Measurements from ENCODE around the gene MACF1.

The MACF1 gene

DNA sequence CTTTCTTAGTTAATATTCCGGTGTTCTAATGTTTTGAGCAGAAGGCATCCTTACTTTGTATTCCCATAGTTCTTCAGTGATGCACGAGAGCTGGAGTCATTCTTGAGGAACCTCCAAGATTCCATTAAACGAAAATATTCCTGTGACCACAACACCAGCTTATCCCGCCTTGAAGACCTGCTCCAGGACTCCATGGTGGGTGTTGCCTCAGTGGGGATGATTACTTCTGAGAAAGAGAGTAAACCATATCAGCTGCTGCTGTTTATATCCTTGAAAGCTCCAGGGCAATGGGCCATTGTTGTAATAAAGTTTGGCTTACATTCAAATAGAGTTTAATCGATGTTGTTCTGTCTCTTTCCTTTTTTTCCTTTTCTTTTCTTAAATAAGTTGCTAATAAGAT lies 93.1 kb downstream of the MACF1 start:
- no peak for DNase-seq (ENCODE audit: low read depth)

DNA sequence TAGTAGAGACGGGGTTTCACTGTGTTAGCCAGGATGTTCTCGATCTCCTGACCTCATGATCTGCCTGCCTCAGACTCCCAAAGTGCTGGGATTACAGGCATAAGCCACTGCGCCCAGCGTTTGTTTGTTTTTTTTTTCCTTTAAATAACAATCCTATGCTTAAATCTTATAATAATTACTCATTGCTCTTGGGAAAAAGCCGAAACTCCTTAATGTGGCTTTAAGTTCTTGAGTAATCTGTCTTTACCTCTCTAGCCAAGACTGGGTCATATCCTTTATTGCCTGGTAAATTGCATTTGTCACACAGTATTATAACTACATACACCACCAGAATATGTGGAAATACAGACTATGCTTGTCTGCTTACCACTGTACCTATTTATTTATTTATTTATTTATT lies 97.1 kb downstream of the MACF1 start:
- no peak for DNase-seq (ENCODE audit: low read depth)

DNA sequence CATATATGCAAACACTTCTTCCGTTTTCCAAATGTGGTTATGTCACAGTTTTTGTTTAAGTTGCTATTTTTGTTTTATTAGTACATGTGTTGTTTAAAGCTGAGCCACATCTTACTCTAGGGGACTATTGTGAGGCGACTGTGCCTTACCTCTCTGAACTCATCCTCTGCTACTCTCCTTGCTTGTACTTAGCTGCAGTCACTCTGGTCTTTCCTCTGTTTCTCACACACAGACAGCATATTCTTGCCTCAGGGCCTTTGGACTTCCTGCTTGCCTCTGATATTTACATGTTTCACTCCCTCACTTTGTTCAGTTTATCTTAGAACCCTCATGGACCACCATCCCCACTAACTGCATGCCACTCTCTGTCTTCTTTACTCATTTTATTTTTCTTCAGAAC lies 101.1 kb downstream of the MACF1 start:
- no peak for DNase-seq (ENCODE audit: low read depth)

DNA sequence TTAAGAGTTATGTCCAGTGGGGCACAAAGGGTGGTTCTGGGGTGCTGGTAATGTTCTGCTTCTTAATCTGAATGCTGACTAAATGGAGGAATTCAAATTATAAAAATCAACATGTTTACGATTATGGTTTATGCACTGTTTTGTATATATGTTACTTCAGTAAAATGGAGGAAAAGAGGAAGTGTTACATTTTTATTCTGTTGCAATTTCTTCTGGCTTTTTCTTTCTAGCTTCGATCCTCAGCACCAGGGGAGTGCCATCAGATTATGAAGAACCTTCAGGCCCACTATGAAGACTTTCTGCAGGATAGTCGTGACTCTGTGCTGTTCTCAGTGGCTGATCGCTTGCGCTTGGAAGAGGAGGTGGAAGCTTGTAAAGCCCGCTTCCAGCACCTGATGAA lies 105.5 kb downstream of the MACF1 start:
- DNase-seq (ENCODE audit: low read depth): no peak

DNA sequence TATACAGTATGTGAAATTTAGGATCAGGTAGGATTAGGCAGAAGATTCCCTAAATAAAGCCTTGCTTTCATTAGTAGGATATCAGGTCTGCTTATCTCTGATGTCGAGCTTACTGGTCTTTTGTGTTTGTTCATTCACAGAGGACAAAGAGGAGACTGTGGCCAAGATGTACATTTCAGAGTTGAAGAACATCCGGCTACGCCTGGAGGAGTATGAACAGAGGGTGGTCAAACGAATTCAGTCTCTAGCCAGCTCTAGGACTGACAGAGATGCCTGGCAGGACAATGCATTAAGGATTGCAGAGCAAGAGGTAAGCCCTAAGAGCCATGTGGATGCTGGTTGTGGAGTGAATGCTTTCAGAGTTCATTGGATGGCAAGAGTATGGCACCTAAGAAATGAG lies 106.2 kb downstream of the MACF1 start:
- no peak for DNase-seq (ENCODE audit: low read depth)

DNA sequence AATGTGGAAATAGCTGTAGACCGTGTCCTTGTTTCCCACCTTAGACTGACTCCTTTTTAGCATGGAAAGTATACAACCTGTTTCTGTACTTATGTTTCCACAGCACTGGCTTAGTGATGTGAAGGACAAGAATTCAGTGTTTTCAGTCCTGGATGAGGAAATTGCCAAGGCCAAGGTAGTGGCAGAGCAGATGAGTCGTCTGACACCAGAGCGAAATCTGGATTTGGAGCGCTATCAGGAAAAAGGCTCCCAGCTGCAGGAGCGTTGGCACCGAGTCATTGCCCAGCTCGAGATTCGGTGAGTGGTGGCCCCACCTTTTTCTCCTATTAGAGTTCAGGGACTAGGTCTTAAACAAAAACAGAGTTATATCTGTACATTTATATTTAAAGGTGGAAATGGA lies 112.6 kb downstream of the MACF1 start:
- DNase-seq (ENCODE audit: low read depth): no peak

DNA sequence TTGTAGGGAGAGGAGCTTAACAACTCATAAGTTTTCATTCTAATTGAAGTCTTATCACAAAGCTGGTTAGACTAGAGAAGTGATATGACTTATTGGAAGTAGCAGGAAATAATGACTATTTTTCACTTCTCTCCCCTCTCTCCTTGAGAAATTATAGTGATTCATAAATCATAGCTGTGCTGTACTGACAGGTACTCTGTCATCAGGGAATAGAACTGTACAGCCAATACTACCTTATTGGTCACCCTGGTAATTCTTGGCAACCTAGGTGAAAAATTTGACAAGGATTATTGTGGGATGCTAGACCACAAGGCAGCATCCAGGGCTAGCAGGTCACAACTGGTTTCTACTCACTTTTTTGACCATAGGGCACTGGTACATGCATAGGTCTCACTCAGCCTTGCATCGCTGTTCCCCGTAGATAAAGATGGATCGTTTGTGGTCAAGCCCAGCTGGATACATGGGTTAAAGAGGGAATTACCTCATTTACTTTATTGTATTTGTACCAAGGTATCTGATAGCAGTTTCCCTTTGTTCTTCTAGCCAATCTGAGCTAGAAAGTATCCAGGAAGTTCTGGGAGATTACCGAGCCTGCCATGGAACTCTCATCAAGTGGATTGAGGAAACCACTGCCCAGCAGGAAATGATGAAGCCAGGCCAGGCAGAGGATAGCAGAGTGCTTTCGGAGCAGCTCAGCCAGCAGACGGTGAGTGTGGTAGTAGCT lies 113.6 kb downstream of the MACF1 start:
- no peak for DNase-seq (ENCODE audit: low read depth)

DNA sequence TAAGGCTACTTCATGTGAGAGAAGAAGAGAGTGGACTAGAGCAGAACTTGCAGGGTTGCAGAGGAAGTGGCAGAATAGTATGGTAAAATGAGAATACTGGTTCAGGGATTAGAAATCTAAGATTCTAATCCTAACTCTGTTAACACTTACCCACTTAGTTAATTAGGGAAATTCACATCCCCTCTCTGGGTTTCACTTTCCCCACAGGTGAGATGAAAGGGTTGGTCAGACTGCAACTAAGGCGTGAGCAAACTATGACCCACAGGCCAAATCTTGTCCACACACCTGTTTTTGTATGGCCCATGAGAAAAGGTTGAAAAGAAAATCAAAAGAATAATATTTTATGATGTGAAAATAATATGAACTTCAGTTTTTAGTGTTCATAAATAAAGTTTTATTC lies 117.5 kb downstream of the MACF1 start:
- DNase-seq (ENCODE audit: low read depth): no peak

DNA sequence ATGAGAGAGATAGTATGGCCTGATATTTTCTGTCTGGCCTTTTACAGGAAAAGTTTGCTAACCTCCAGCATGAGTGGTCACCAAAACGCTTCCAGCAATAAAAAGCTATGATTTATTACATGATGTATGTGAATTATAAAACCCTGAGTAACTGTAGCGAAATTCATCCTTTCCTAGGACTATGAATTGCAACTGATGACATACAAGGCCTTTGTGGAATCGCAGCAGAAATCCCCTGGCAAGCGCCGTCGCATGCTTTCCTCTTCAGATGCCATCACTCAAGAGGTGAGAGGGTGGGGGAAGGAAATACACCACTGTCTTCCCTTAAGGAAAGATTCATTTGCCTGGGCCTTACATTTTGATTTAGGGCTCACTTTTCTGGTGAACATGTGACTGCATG lies 117.9 kb downstream of the MACF1 start:
- no peak for DNase-seq (ENCODE audit: low read depth)

DNA sequence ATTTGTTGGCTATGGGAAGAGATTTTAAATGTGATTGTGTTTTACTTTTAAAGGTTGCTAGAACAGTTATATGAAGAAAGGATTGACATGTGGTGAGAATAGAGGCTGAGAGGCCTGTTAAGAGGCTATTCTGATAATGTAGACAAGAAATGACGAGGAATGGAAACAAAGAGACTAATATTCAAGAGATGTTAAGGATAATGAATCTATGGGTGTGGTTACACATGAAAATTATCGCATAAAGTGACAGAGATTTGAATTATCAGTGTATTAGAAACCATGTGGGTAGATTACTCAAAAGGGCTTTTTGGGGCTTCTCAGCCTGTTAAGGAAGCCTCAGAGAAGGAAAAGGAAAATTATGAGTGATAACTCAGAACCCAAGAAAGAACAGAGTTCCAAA lies 120.4 kb downstream of the MACF1 start:
- DNase-seq (ENCODE audit: low read depth): no peak

DNA sequence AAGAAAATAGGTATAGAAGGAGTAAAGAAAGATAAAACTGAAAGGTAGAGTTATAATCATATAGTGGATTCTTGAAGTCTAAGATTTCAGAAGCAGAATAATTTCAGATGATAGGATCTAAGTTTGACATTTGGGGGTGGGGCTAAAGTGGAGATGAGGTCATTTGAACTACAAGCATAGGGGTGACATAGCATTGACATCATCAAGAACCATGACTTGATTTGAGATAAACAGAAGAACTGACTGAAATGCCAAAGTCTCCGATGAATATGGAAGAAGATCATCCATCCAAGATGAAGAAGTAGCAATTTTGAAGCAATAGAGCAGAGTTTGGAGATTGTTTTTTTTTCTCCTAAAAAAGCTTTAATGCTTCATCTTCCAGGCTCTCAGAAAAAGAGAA lies 122.3 kb downstream of the MACF1 start:
- no peak for DNase-seq (ENCODE audit: low read depth)

DNA sequence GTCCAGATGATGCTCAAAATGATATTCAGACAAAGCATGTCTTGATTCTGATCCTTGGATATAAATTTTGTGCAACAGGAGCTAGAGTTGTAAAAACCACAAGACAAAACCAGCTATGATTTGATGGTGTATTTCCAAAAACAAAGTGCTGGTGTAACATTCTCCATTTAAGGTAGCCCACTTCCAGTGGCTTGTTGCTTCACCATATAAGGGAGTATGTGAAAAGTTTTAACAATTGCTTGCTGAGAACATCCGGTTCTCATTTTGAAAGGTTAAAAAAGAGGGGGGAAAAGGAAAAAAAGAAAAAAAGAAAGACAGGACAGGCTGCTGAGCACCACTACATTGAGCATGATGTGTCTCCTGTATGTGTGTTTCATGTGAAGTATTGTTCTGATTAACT lies 123.6 kb downstream of the MACF1 start:
- no peak for DNase-seq (ENCODE audit: low read depth)

DNA sequence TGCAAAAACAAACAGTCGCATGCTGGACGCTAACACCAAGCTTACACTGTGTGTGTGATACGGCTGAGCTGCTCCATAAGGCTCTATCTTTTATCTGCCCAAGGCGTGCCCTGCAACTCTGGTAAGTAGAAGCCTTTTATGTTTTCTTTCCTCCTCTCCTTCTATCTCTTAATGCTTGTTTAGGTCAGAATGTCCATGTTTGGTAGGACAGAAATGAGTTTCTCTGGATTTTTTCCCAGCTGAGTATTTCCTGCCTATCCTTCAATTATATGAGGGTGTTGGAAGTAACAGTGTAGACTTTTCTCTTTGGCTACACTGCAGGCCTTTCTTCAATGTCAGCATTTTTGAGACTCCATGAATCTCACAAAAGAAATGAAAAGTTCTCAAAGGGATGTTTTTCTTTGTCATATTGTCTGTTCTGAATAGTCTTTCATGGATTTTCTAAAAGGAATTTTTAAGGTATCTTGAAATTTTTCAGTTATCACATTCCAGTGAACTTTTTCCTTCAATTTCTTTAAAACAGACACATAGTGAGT lies 124.2 kb downstream of the MACF1 start:
- DNase-seq (ENCODE audit: low read depth): no peak

DNA sequence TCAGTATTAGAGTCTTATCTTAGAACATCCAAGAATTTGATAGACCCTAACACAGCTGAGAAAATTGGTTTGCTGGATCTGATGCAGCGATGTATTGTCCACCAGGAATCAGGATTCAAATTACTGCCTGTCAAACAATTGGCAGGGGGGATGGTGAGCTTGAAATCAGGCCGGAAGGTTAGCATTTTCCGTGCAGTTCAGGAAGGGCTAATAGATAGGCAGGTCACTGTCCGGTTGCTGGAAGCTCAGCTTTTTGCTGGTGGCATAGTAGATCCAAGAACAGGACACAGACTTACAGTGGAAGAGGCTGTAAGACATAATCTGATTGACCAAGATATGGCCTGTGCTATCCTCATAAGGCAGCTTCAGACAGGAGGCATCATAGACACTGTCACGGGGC lies 127.2 kb downstream of the MACF1 start:
- DNase-seq (ENCODE audit: low read depth): no peak

DNA sequence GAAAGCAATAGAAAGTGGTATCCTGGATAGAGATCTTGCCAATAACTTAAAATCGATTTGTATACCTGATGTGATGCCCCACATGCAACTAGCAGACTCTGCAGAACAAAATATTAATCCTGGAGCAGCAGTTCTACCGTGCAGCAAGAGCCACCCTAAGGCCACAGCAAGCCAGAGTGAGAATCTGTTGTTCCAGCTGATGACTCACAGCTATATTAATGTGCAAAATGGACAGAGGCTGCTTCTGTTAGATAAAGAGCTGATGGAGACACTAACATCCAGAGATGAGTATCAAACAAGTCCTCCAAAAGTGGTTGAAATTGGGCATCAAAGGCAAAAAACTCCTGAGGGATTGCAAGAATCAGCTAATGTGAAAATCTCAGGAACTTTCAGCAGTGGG lies 127.8 kb downstream of the MACF1 start:
- no peak for DNase-seq (ENCODE audit: low read depth)

DNA sequence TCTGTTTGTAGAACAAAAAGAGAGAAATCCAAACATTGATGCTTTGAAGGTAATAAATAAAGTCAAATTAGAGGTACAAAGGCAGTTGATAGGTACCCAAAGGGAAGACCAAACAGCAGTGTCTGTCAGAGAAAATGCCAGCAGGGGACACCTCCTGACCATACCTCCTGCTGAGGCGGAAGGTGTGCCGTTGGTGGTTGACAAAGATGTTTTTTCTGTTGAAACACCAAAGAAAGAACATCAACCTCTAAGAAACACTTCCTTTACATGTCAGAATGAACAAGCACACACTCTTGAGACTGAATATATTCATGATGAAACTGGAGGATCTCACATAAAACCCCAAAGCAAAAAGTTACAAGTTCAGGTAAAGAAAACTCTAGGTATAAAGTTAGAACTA lies 128.3 kb downstream of the MACF1 start:
- no peak for DNase-seq (ENCODE audit: low read depth)

DNA sequence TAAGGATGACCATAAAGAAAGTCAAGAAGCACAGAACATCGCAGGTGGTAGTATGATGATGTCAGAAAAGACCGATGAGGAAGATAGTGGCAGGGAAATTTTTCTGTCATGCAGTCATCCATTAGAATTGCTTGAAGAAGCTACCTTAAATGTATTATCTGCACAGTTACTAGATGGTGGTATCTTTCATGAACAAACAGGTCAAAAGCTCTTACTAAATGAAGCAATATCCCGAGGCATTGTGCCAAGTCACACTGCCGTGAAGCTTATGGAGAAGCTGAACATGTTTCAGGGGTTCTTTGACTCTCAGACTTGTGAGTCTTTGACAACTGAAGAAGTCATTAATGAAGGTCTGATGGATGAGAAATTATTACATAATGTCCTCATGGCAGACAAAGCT lies 128.8 kb downstream of the MACF1 start:
- DNase-seq (ENCODE audit: low read depth): no peak

DNA sequence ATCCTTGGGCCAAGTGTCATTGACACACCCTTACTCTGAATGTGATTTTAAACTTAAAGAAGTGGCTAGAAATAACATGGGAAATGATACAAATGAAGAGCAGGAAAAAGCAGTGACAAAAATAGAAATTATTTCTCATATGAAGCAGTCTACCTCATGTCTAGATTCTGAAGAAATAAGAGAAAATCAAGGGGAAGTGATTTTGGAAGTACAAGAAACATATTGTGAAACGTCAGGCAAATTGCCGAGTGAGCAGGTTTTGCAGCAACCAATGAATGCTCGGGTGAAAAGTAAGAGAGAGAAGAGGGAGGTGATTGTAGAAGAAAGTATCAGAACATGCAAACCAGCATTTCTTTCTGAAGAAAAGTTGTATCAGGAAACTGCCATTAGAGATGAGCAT lies 130.7 kb downstream of the MACF1 start:
- no peak for DNase-seq (ENCODE audit: low read depth)

DNA sequence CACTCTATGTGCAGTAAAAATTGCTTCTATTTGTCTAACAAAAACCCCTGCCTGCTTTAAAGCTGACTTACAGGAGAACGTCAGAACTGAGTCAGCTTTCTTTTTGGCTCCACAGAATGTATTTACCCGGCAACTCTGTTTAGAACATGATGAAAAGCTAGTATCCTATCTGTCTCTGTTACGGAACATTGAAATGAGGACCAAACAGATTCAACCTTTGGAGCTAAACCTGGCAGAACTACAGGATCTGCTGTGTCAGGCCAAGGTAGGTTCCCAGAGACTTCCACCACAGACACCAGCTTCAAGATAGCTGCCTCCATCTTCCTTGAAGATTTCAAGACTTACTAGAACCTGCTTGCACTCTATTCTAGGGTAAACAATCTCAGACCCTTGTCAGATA lies 132.6 kb downstream of the MACF1 start:
- DNase-seq (ENCODE audit: low read depth): no peak

DNA sequence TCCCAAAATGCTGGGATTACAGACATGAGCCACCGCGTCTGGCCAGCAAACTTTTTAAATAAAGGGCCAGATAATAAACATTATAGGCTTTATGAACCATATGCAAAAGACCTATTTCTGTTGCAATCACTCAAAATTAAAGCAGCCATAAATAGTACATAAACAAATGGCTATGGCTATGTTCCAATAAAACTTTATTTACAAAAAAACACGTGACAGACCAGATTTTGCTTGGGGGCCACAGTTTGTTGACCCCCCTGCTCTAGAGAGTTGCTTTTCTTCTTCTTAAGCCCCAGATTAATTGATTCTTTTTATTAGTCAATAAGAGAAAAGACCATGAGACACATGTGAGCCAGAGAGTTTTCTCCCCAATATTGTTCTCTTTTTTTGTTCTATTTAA lies 138.3 kb downstream of the MACF1 start:
- no peak for DNase-seq (ENCODE audit: low read depth)

DNA sequence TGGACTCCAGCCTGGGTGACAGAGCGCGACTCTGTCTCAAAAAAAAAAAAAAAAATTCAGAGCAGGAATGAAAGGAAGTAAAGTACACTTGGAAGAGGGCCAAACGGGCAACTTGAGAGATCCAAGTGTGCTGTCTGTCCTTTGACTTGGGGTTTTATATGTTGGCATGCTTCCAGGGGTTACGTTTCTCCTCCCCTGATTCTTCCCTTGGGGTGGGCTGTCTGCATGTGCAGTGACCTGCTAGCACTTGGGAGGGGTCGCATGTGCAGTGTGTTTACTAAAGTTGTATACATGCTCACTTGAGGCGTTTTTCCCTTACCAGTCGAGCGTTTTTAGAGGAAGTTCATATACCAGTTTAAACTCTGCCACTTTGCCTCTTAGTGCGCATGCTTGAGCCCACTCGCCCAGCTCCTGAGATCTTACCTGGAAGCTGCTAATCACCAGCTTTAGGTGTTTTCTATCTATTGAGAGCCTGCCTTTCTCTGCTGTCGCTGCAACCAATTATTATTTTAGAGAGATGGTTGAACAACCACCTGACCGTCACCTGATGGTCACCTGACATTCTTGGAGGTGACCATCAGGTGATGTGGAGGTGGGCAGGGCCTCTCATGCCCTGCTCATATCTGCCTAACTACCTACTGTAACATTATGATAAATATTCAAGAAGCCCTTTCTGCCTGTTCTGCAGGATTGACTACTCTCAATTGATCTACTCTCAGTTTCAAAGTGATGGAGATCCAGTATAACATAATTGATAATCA lies 140.1 kb downstream of the MACF1 start:
- no peak for DNase-seq (ENCODE audit: low read depth)

DNA sequence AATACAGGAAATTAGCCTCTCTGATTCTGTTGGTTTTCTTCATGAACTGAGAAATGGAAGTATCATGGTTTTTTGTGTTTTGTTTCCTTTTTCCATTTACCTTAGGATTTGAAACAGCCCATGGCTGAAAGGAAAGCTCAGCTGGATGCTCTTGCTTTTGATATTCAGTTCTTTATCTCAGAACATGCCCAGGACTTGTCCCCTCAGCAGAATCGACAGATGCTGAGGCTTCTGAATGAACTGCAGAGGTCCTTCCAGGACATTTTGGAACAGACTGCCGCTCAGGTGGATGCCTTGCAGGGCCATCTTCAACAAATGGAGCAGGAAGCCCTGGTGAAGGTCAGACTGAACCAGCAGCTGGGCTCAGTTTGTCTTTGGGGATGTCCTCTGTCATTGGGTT lies 142.4 kb downstream of the MACF1 start:
- no peak for DNase-seq (ENCODE audit: low read depth)

DNA sequence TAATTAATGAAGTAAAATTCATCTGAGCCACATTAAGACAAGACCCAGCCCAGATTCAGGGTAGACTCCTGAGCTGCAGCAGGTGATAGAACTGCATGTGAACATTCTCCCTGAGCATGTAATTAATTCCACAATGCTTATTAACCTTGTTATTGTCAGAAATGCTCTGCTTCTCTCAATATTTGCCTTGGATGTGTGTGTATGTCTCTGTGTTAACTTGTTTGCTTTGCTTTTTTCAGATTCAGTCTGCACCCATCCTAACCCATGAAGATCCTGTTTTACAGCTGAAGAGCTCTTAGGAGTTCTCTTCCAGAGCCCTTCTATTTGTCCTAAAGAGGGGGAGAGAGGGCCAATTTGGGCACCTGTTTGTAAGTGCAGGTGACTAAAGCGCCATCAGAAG lies 143.8 kb downstream of the MACF1 start:
- DNase-seq (ENCODE audit: low read depth): no peak

DNA sequence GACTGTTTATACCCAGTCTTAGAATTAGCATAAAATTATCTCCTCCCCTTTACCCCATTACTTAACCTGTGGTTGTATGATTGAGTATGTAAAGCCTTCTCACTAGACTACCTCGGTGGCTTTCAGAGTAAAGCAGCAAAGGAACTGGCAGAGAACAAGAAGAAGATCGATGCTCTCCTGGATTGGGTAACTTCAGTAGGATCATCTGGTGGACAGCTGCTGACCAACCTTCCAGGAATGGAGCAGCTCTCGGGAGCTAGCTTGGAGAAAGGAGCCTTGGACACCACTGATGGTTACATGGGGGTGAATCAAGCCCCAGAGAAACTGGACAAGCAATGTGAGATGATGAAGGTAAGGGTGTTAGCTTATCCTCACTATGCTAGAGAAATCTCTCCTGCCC lies 148.4 kb downstream of the MACF1 start:
- no peak for DNase-seq (ENCODE audit: low read depth)
